ENCODE measurements around the gene ADAMTS4. TPM values are rescaled to one million over a fixed set of nuclear protein-coding genes. Genes with fewer than 3 reads are reported as not detected.
A peak's percentile ranks its signal among the peaks of the same experiment; 100 is the strongest.

The ADAMTS4 gene
- total and polyA plus RNA-seq, 9 of the 15 experiments (the other 6 are each of a cell fraction or from before 2014, with no cell fraction given): 0.07 to 3.7 (median 0.41) TPM

- TF ChIP-seq TFAP4 (CRISPR knock-in tag; IDR thresholded peaks at IDR 0.05; ENCODE audit: borderline replicate concordance): peak; percentile 22; the same call in 1 of the 2 replicates
- 0 out of 2 replicates have a peak, but pooled peaks have one; percentile 23 for TF ChIP-seq KLF16 (IDR thresholded peaks at IDR 0.05)
- TF ChIP-seq ZNF347 (CRISPR knock-in tag; IDR thresholded peaks at IDR 0.05; ENCODE audit: low read depth): no peak
- peak; percentile 50; the same call in 1 of the 2 replicates for TF ChIP-seq CHD2 (IDR thresholded peaks at IDR 0.05; ENCODE audit: low read depth, low read length)
- TF ChIP-seq YY1 (IDR thresholded peaks at IDR 0.05; ENCODE audit: borderline replicate concordance in 1 of 3, control insufficient read depth in 1 of 3, extremely low read depth in 1 of 3, insufficient read depth in 3 of 3, insufficient read length in 1 of 3, insufficient replicate concordance in 2 of 3, low read depth in 1 of 3, low read length in 2 of 3): peak; percentile 100
- TF ChIP-seq NFRKB (IDR thresholded peaks at IDR 0.05; ENCODE audit: low read depth): peak; percentile 99
- no peak for TF ChIP-seq RNF2 (IDR thresholded peaks at IDR 0.05)
- TF ChIP-seq PCBP2 (IDR thresholded peaks at IDR 0.05; ENCODE audit: low read depth, low read length, poor library complexity, severe bottlenecking): no peak
- no peak for TF ChIP-seq RBM22 (IDR thresholded peaks at IDR 0.05; ENCODE audit: low read depth, low read length, poor library complexity, severe bottlenecking)
- peak in 1 of 3 experiments; percentile 68; a peak in 2 of 6 replicates for TF ChIP-seq ZBTB11 (CRISPR knock-in tag; IDR thresholded peaks at IDR 0.05)
- peak; percentile 60 for TF ChIP-seq PRDM10 (IDR thresholded peaks at IDR 0.05; ENCODE audit: partially characterized antibody)
Measured at GRCh38 chr1:161225534-161226319, 26.9 kb upstream of the ADAMTS4 start, which contains the start of gene TOMM40L (continued).
